ENCODE results near the gene MSI2.

- TF ChIP-seq CTCF (IDR thresholded peaks at IDR 0.05; ENCODE audit: low read depth, low read length, poor library complexity, severe bottlenecking): no peak
- no peak for TF ChIP-seq EZH2phosphoT487 (IDR thresholded peaks at IDR 0.05; ENCODE audit: borderline replicate concordance, low read length)
Measured at GRCh38 chr17:57603546-57603945, 347.2 kb downstream of the MSI2 start.

Data from DOHH2 (cell line).